OCI-LY7 (cell line): ENCODE measurements around the gene TAS2R31.

Experiments used
- CTCF ChIP-seq: fragments of 200-600 bp; sonication (generic); conservative IDR thresholded peaks from 2 replicates; pipeline ENCODE4 v1.5.1; 2014; ENCODE audit warnings: mild to moderate bottlenecking, antibody characterized with exemption, low read length, moderate library complexity, mixed read lengths
- EZH2phosphoT487 ChIP-seq: fragments of 200-600 bp; sonication (generic); IDR thresholded peaks from 2 replicates; pipeline ENCODE4 v1.6.1; 2018; ENCODE audit warnings: low read depth, borderline replicate concordance, mild to moderate bottlenecking, mixed run types, antibody characterized with exemption, low read length, moderate library complexity, mixed read lengths

DNA sequence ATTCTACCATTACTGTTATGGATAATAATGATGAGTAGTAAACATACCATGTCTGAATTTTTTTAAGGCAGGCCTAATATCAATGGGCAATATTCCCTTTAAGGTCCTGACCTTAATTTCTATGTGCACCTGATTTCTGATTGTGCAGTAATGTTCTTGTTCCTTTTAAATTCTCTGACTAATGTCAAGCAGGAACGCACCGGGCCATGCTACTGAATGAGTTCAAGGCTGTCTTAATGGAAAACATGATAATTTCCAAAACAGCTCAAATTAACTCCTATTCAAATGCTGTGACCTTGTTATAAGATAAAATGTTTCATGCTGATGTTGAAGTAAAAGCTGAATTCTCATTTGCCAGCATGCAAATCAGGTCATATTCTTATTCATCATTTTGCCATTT lies 24.1 kb upstream of the TAS2R31 start:
- TF ChIP-seq CTCF = no peak
- no peak for TF ChIP-seq EZH2phosphoT487
